Fibroblast of lung (primary cell): ENCODE measurements around the gene PLSCR4.
"Not testable (repeated sequence)": the region's sequence is repeated elsewhere in the genome, so short reads cannot be mapped to it uniquely, and the experiment has no call there.

Experiments used
- CTCF ChIP-seq, 2 donors: IDR thresholded peaks in 1 of 2; conservative IDR thresholded peaks in 1 of 2; 1 replicate in 1 of 2; 2 replicates in 1 of 2; pipeline ENCODE4 v1.5.1; 2011 to 2012; ENCODE audit warnings: low read length in 2 of 2, control low read depth in 1 of 2, inconsistent platforms in 1 of 2, low read depth in 1 of 2, mild to moderate bottlenecking in 1 of 2
- EZH2 ChIP-seq: IDR thresholded peaks from 2 replicates; pipeline ENCODE4 v1.5.1; 2012; ENCODE audit warnings: low read length, control low read depth, mild to moderate bottlenecking; ENCODE audit errors: missing control alignments

- not testable (repeated sequence) for TF ChIP-seq CTCF (conservative IDR thresholded peaks at IDR 0.05 in 1 of 2, IDR thresholded peaks at IDR 0.05 in 1 of 2; ENCODE audit: low read depth in 1 of 2, low read length in 2 of 2); EZH2
Measured at GRCh38 chr3:146293401-146293800, 42.5 kb upstream of the PLSCR4 start.
